PC-9 (cell line): ENCODE measurements around the gene CLPSL2.

Experiments used
- CTCF ChIP-seq: fragments of 200-600 bp; sonication (generic); conservative IDR thresholded peaks from 2 replicates; pipeline ENCODE4 v1.6.1; 2017; ENCODE audit warnings: mixed run types, antibody characterized with exemption, mild to moderate bottlenecking, moderate library complexity
- EZH2 ChIP-seq: fragments of 200-600 bp; sonication (generic); IDR thresholded peaks from 2 replicates; pipeline ENCODE4 v1.8.0; 2017; ENCODE audit warnings: antibody characterized with exemption, low read depth

GRCh38 chr6:35771343-35771627 is 5.1 kb upstream of the CLPSL2 start:
- TF ChIP-seq CTCF (no peak), EZH2 (no peak)
